ELR (cell line): ENCODE measurements around the gene AGRP.
"Not testable (repeated sequence)": the region's sequence is repeated elsewhere in the genome, so short reads cannot be mapped to it uniquely, and the experiment has no call there.

Experiments used
- DNase-seq: peaks from one replicate; pipeline ENCODE4 v3.0.0-alpha.2; 2015; ENCODE audit warnings: low read depth

Gene AGRP

DNA sequence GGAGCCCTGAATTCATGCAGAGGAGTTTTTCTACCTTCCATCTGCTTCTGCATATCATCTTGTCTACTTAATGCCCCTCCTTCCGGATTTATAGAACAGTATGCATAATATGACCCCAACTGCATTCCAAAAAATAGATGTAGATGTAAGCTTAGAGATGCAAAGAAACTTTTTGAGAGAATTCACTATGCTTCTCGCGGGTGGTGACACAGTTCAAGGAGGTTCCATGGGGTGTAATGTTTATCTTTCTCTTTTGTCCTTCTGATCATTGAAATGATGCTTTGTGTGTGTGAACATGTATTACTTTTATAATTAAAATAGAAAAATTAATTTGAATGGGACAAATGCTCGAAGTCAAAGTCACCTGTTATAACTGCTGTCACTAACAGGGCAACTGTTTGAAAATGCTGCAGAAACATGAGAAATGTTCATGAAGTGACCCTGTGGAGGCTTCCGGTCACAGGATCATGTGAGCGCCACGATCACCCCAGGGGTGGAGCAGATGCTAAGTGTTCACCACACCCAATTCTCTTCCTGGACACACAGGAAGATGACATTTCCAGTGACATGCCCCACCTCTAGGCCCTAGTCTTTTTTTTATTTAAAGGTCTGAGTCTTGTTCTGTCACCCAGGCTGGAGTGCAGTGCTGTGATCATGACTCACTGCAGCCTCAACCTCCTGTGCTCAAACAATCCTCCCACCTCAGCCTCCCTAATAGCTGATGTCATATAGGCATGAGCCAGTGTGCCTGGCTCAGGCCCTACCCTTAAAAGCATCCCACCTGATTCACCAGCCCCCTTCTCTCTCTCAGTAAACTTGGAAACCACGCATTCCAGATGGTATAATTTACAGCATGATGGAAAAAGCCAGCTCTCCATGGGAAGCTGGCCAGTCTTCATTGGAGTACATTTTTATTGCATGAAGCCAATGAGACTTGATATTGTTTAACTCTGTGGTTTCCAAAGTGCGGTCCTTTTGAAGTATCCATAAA is 21.0 kb upstream of the AGRP start:
- DNase-seq = peak; percentile 42

- no peak for DNase-seq
Measured at GRCh38 chr16:67499106-67499505, 15.8 kb upstream of the AGRP start.

DNA sequence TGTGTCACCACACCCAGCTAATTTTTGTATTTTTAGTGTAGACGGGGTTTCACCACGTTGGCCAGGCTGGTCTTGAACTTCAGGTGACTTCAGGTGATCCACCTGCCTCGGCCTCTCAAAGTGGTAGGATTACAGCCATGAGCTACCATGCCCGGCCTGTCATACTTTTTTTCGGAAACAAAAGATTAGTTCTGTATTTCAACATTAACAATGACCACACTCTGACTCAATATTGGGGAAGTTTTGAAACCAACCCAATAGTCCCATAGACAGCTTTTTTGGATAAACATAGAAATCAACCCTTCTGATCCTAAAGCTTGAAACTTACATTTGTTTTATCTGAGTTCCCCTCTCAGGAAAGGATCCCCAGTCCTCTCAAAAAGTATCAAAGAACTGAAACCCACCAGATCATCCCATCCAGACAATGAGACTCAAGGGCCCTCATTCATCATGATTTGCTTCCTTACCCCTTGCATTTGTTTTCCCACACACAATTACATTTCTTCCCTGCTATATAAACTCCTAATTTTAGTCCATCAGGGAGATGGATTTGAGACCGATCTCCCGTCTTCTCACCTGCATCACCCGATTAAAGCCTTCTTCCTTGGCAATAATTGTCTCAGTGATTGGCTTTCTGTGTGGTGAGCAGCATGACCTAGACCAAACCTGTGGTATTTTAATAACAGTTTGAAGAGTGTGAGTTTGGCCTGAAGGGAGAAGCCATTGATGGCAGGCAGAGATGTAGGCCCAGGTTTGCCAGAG is 7.2 kb upstream of the AGRP start:
- DNase-seq = peak; percentile 58

DNA sequence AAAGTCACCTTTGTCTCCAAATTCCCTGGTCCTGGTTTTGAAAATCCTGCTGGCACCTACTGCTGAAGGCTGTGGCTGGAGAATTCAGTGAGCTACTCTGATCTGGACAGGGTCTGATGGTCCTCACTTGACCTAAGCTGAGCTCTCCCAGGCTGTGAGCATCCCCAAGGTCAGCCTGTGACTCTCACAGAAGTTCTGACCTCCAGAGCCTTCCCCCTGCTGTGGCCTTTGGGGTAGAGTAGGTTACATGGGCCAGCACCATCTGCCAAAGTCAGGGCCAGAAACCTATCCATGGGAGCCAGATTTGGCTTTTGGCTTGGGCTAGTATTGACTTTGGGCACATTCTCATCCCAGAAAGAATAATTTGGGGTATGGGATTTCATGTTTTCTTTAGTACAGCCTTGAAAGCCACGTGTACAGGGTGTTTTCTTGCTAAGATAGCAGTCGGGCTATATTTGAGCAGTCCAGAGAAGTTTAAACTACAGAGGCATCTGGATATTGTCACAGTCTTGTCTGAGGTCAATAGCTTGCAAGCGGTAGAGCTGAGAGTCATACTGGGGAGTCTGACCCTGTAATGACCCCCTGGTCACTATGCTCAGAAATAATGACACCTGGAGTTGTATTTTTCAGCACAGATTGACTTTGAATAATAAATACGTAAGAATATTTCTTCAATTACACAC is 6.2 kb upstream of the AGRP start:
- no peak for DNase-seq

GRCh38 chr16:67487561-67487960 is 4.2 kb upstream of the AGRP start:
- DNase-seq = not testable (repeated sequence)

DNA sequence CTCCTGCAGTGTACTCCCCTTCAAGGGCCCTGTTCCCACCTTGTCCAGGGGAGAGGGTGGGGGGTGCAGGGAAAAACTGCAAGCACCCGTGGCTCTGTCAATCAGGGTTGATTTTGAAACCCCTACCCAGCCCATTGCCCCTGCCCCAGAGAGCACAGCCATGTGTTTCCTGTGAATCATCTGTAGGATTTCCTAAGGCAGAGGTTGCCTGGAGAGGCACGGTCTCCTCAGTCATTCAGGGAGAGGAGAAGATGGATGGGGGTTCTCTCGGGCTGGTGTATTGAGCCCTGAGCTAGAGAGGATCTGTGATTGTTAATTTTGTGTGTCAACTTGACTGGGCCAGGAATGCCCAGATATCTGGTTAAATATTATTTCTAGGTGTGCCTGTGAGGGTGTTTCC is 3.5 kb upstream of the AGRP start:
- DNase-seq = peak; percentile 42

- DNase-seq = no peak
Measured at GRCh38 chr16:67483731-67484525, 581 bp upstream of the AGRP start.

GRCh38 chr16:67482233-67482924 is 968 bp downstream of the AGRP start:
- DNase-seq = no peak

- DNase-seq = peak; percentile 46
Measured at GRCh38 chr16:67481561-67482232, 1.6 kb downstream of the AGRP start.

- peak; percentile 98 for DNase-seq
Measured at GRCh38 chr16:67480833-67481560, 2.4 kb downstream of the AGRP start, which contains the start of gene ATP6V0D1. Gene ATP6V0D1, minus strand, starts transcription at chr16:67481157. Its CDS starts 71 bp downstream, at chr16:67481086.

DNA sequence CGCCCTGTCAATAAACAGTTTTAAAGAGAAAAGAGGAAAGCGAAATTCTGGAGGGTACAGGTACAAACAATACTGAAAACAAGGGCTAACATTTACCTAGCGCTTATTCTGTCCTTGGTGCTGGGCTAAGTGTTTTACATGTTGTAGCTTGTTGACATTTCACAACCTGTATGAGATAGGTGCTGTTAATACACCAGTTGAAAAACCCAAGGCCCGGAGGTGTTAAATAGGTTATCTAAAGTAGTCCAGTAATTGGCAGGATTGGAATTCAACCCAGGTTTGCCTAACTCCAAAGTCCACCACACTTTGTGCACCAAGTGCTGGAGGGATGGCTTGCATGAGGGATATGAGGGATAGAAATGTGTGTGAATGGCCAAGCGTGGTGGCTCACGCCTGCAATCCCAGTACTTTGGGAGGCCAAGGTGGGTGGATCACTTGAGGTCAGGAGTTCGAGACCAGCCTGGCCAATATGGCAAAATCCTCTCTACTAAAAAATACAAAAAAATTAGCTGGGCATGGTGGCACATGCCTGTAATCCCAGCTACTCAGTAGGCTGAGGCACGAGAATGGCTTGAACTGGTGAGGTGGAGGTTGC is 5.3 kb downstream of the AGRP start:
- no peak for DNase-seq

GRCh38 chr16:67474551-67475455 is 8.5 kb downstream of the AGRP start:
- DNase-seq = no peak

DNA sequence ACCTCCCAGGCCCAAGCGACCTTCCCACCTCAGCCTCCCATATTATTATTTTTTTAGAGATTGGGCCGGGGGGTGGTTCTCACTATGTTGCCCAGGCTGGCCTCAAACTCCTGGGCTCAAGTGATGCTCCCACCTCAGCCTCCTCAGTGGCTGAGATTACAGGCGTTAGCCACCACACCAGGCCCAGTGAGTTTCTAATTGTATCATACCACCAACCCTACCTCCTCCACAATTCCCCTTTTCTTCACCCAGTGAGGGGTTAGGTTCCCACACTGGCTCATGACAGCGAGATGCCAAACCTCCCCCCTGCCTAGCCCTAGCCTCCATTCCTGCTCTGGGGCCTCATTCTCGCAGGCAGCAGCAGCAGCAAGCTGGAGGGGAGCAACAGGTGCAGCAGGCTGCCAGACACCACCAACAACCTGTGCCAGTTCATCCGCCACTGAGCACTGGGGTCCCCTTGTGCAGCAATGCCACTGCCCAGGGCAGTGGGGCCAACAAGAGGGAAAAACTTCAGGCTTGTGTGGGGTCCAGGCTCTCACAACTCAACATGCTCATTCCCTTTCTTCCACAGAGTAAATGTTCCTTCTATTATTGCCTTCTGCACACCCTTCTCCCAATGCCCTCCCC is 11.5 kb downstream of the AGRP start:
- no peak for DNase-seq

- no peak for DNase-seq
Measured at GRCh38 chr16:67470359-67470758, 13.0 kb downstream of the AGRP start.

- no peak for DNase-seq
Measured at GRCh38 chr16:67468731-67469130, 14.6 kb downstream of the AGRP start.

- no peak for DNase-seq
Measured at GRCh38 chr16:67466581-67466980, 16.8 kb downstream of the AGRP start.

- DNase-seq = no peak
Measured at GRCh38 chr16:67464565-67464964, 18.8 kb downstream of the AGRP start.

DNA sequence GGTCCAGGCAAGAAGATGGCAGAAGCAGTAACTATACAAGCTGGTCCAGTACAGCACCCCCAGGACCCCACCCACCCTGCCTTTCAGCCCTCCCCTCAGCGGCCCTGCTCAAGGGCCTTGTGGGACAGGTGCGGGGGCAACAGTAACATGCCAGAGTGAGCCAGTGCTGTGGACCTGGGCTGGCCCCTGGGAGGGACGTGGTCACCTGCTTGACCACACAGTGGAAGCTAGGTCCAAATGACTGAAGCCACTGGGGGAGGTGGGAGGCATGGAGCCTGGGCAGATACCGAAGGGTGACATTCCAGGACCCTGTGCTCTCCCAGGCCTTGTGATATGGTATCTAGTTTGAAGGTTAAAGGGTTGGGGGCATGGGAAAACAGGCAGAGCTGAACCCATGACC is 19.7 kb downstream of the AGRP start:
- no peak for DNase-seq
